ENCODE results near the gene INPPL1.

Gene INPPL1

GRCh38 chr11:72231396-72232259 lies 7.1 kb downstream of the INPPL1 start:
- DNase-seq (ENCODE audit: low read depth, low spot score) = no peak
- H3K27ac ChIP-seq = no peak overlapping the region

GRCh38 chr11:72232260-72233055 lies 7.9 kb downstream of the INPPL1 start:
- DNase-seq (ENCODE audit: low read depth, low spot score) = no peak
- H3K27ac ChIP-seq = no peak overlapping the region

GRCh38 chr11:72233056-72233772 lies 8.6 kb downstream of the INPPL1 start:
- H3K27ac ChIP-seq = no peak overlapping the region
- DNase-seq (ENCODE audit: low read depth, low spot score) = no peak

- no peak overlapping the region for H3K27ac ChIP-seq
- no peak for DNase-seq (ENCODE audit: low read depth, low spot score)
Measured at GRCh38 chr11:72233773-72234513, 9.4 kb downstream of the INPPL1 start.

GRCh38 chr11:72234514-72234830 lies 9.9 kb downstream of the INPPL1 start:
- H3K27ac ChIP-seq = no peak overlapping the region
- no peak for DNase-seq (ENCODE audit: low read depth, low spot score)

- DNase-seq (ENCODE audit: low read depth, low spot score) = no peak
- no peak overlapping the region for H3K27ac ChIP-seq
Measured at GRCh38 chr11:72234920-72235319, 10.4 kb downstream of the INPPL1 start.

- DNase-seq (ENCODE audit: low read depth, low spot score) = no peak
- no peak overlapping the region for H3K27ac ChIP-seq
Measured at GRCh38 chr11:72235351-72236057, 10.9 kb downstream of the INPPL1 start.

GRCh38 chr11:72236083-72236697 lies 11.6 kb downstream of the INPPL1 start:
- no peak for DNase-seq (ENCODE audit: low read depth, low spot score)
- H3K27ac ChIP-seq = no peak overlapping the region

- DNase-seq (ENCODE audit: low read depth, low spot score) = no peak
- no peak overlapping the region for H3K27ac ChIP-seq
Measured at GRCh38 chr11:72236774-72237111, 12.2 kb downstream of the INPPL1 start.

- no peak overlapping the region for H3K27ac ChIP-seq
- no peak for DNase-seq (ENCODE audit: low read depth, low spot score)
Measured at GRCh38 chr11:72237112-72237931, 12.8 kb downstream of the INPPL1 start.

- DNase-seq (ENCODE audit: low read depth, low spot score) = no peak
- no peak overlapping the region for H3K27ac ChIP-seq
Measured at GRCh38 chr11:72238040-72238450, 13.5 kb downstream of the INPPL1 start.

GRCh38 chr11:72238492-72239312 lies 14.1 kb downstream of the INPPL1 start:
- H3K27ac ChIP-seq = no peak overlapping the region
- no peak for DNase-seq (ENCODE audit: low read depth, low spot score)

GRCh38 chr11:72239313-72239848 lies 14.8 kb downstream of the INPPL1 start:
- no peak overlapping the region for H3K27ac ChIP-seq
- no peak for DNase-seq (ENCODE audit: low read depth, low spot score)

GRCh38 chr11:72239849-72240460 lies 15.4 kb downstream of the INPPL1 start:
- DNase-seq (ENCODE audit: low read depth, low spot score) = no peak
- H3K27ac ChIP-seq = no peak overlapping the region

GRCh38 chr11:72240461-72241290 lies 16.1 kb downstream of the INPPL1 start:
- no peak for DNase-seq (ENCODE audit: low read depth, low spot score)

GRCh38 chr11:72241291-72241781 lies 16.8 kb downstream of the INPPL1 start:
- H3K27ac ChIP-seq = no peak overlapping the region
- DNase-seq (ENCODE audit: low read depth, low spot score) = no peak

More at GRCh38 chr11:72240461-72241290, 16.1 kb downstream of the INPPL1 start:
- no peak overlapping the region for H3K27ac ChIP-seq
